ENCODE results near the gene CSF2RB.

- TF ChIP-seq, protein P1, sequence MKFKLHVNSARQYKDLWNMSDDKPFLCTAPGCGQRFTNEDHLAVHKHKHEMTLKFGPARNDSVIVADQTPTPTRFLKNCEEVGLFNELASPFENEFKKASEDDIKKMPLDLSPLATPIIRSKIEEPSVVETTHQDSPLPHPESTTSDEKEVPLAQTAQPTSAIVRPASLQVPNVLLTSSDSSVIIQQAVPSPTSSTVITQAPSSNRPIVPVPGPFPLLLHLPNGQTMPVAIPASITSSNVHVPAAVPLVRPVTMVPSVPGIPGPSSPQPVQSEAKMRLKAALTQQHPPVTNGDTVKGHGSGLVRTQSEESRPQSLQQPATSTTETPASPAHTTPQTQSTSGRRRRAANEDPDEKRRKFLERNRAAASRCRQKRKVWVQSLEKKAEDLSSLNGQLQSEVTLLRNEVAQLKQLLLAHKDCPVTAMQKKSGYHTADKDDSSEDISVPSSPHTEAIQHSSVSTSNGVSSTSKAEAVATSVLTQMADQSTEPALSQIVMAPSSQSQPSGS (CRISPR knock-in tag; IDR thresholded peaks at IDR 0.05; ENCODE audit: borderline replicate concordance, low read depth) = no peak
- TF ChIP-seq ZBTB43 (CRISPR knock-in tag; IDR thresholded peaks at IDR 0.05) (no peak), CTCF (IDR thresholded peaks at IDR 0.05) (no peak), NR3C1 (CRISPR knock-in tag; conservative IDR thresholded peaks at IDR 0.05; ENCODE audit: low read depth) (no peak), USF2 (CRISPR knock-in tag; IDR thresholded peaks at IDR 0.05) (no peak), ZNF232 (CRISPR knock-in tag; IDR thresholded peaks at IDR 0.05) (no peak), MAX (CRISPR knock-in tag; IDR thresholded peaks at IDR 0.05) (no peak)
- TF ChIP-seq, protein P2, sequence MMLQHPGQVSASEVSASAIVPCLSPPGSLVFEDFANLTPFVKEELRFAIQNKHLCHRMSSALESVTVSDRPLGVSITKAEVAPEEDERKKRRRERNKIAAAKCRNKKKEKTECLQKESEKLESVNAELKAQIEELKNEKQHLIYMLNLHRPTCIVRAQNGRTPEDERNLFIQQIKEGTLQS (CRISPR knock-in tag; conservative IDR thresholded peaks at IDR 0.05) = no peak
- TF ChIP-seq, protein P3, sequence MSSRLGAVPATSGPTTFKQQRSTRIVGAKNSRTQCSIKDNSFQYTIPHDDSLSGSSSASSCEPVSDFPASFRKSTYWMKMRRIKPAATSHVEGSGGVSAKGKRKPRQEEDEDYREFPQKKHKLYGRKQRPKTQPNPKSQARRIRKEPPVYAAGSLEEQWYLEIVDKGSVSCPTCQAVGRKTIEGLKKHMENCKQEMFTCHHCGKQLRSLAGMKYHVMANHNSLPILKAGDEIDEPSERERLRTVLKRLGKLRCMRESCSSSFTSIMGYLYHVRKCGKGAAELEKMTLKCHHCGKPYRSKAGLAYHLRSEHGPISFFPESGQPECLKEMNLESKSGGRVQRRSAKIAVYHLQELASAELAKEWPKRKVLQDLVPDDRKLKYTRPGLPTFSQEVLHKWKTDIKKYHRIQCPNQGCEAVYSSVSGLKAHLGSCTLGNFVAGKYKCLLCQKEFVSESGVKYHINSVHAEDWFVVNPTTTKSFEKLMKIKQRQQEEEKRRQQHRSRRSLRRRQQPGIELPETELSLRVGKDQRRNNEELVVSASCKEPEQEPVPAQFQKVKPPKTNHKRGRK (CRISPR knock-in tag; IDR thresholded peaks at IDR 0.05; ENCODE audit: borderline replicate concordance) = no peak
Observed at GRCh38 chr22:36985211-36985889, 71.9 kb downstream of the CSF2RB start.
